ENCODE measurements around the gene HOXC9.

DNA sequence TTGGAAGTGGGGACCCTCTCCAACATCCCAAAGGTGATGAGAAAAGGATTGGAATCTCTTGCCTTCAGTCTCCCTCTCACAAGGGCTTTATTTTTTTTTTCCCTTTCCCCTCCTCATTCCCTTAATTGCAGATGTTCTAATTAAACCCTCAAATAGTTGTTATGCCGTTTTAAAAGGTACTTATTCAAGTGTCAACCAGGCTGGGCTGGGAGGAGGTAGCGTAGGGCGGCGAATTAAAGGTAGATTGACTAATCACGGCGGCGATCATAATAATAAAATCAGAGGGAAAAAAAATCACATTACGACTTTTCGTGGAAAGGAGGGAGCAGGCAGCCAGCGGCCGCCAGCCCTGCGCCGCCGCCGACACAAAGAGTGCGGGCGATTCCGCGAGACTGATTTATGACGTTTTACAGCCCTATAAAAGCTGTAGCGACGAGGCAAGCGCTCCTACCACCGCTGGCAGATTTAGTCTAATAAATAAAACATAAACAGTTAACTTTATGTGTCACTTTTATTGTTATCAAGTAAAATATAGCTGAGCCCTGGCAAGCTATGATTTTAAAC is 52.0 kb downstream of the HOXC9 start:
- no peak for TF ChIP-seq RAD21 (IDR thresholded peaks at IDR 0.05)
- TF ChIP-seq, protein P1, sequence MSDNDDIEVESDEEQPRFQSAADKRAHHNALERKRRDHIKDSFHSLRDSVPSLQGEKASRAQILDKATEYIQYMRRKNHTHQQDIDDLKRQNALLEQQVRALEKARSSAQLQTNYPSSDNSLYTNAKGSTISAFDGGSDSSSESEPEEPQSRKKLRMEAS (IDR thresholded peaks at IDR 0.05): no peak
- TF ChIP-seq NR2F2 (IDR thresholded peaks at IDR 0.05): no peak
- TF ChIP-seq, protein P2, sequence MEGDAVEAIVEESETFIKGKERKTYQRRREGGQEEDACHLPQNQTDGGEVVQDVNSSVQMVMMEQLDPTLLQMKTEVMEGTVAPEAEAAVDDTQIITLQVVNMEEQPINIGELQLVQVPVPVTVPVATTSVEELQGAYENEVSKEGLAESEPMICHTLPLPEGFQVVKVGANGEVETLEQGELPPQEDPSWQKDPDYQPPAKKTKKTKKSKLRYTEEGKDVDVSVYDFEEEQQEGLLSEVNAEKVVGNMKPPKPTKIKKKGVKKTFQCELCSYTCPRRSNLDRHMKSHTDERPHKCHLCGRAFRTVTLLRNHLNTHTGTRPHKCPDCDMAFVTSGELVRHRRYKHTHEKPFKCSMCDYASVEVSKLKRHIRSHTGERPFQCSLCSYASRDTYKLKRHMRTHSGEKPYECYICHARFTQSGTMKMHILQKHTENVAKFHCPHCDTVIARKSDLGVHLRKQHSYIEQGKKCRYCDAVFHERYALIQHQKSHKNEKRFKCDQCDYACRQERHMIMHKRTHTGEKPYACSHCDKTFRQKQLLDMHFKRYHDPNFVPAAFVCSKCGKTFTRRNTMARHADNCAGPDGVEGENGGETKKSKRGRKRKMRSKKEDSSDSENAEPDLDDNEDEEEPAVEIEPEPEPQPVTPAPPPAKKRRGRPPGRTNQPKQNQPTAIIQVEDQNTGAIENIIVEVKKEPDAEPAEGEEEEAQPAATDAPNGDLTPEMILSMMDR (IDR thresholded peaks at IDR 0.05; ENCODE audit: low read depth, low read length, missing input control): no peak
- TF ChIP-seq, protein P3, sequence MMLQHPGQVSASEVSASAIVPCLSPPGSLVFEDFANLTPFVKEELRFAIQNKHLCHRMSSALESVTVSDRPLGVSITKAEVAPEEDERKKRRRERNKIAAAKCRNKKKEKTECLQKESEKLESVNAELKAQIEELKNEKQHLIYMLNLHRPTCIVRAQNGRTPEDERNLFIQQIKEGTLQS (IDR thresholded peaks at IDR 0.05): no peak
- TF ChIP-seq RXRA (IDR thresholded peaks at IDR 0.05): no peak

Measured in liver (tissue), 3 donors.